ENCODE data around the gene CLMN.

The CLMN gene

GRCh38 chr14:95227279-95227860 lies 92.3 kb downstream of the CLMN start:
- no peak for TF ChIP-seq CTCF (conservative IDR thresholded peaks at IDR 0.05; ENCODE audit: low read depth, low read length)
- no peak overlapping the region for H3K4me3 ChIP-seq (ENCODE audit: low read length)
- DNase-seq (ENCODE audit: low read depth): no peak

GRCh38 chr14:95226801-95227200 lies 92.9 kb downstream of the CLMN start:
- no peak for DNase-seq (ENCODE audit: low read depth)
- no peak overlapping the region for H3K4me3 ChIP-seq (ENCODE audit: low read length)
- no peak for TF ChIP-seq CTCF (conservative IDR thresholded peaks at IDR 0.05; ENCODE audit: low read depth, low read length)

GRCh38 chr14:95225251-95225887 lies 94.3 kb downstream of the CLMN start:
- H3K4me3 ChIP-seq (ENCODE audit: low read length): no peak overlapping the region
- TF ChIP-seq CTCF (conservative IDR thresholded peaks at IDR 0.05; ENCODE audit: low read depth, low read length): no peak
- no peak for DNase-seq (ENCODE audit: low read depth)

GRCh38 chr14:95222870-95223398 lies 96.8 kb downstream of the CLMN start:
- H3K4me3 ChIP-seq (ENCODE audit: low read length): no peak overlapping the region
- DNase-seq (ENCODE audit: low read depth): no peak
- TF ChIP-seq CTCF (conservative IDR thresholded peaks at IDR 0.05; ENCODE audit: low read depth, low read length): no peak

- TF ChIP-seq CTCF (conservative IDR thresholded peaks at IDR 0.05; ENCODE audit: low read depth, low read length): no peak
- no peak overlapping the region for H3K4me3 ChIP-seq (ENCODE audit: low read length)
- DNase-seq (ENCODE audit: low read depth): no peak
Measured at GRCh38 chr14:95222151-95222631, 97.5 kb downstream of the CLMN start.

- TF ChIP-seq CTCF (conservative IDR thresholded peaks at IDR 0.05; ENCODE audit: low read depth, low read length): no peak
- no peak overlapping the region for H3K4me3 ChIP-seq (ENCODE audit: low read length)
- no peak for DNase-seq (ENCODE audit: low read depth)
Measured at GRCh38 chr14:95221531-95221930, 98.2 kb downstream of the CLMN start.
